ENCODE results near the gene IKZF2.
"Not testable (repeated sequence)": the region's sequence is repeated elsewhere in the genome, so short reads cannot be mapped to it uniquely, and the experiment has no call there.

The IKZF2 gene

DNA sequence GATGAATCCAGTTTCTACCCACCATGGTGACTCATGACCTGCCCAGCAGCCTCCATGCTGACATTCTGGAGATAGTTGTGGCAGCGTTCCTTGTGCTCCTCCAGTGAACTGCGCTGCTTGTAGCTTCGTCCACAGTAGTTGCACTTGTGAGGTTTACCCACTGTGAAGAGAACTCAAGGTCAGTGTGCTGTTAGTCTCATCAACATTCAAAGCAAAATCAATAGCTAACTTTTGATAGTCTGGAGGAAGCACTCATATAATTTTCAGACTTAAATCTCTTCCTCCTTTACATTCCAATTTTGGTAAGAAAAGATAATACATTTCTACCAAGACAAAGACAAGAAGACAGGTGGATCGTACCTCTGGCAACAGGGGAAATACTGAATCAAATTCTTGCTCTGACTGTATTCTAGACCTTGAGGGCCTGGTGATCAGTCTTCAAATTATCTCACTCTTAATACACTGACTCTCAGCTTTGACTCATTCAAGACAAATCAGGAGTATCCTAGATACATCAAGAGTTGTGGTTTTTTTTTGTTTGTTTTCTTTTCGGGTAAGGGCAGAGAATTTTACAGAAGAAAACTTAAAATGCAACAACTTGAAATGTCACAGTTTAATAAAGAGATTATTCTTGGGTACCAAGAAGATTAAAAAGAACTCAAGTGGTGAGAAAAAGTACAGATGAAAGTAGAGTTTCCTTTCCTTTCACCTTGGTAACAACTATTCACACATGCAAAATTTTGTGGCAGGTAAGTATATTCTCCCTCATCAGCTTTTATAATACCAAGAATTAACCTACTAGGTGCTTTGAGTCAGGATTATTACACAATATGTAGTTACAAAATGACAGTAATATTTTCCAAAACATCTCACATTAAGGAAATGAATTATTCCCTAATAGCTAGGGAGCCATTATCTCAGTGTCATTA, 129.2 kb downstream of the IKZF2 start:
- DNase-seq: no peak

DNA sequence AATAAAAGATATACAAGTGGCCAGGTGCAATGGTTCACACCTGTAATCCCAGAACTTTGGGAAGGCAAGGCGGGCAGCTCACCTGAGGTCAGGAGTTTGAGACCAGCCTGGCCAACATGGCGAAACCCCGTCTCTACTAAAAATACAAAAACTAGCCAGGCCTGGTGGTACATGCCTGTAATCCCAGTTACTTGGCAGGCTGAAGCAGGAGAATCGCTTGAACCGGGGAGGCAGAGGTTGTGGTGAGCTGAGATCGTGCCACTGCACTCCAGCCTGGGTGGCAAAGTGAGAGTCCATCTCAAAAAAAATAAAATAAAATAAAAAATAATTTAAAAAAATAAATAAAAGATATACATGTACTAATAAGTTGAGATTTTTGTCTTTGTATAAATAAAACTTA, 130.5 kb downstream of the IKZF2 start:
- DNase-seq: not testable (repeated sequence)

DNA sequence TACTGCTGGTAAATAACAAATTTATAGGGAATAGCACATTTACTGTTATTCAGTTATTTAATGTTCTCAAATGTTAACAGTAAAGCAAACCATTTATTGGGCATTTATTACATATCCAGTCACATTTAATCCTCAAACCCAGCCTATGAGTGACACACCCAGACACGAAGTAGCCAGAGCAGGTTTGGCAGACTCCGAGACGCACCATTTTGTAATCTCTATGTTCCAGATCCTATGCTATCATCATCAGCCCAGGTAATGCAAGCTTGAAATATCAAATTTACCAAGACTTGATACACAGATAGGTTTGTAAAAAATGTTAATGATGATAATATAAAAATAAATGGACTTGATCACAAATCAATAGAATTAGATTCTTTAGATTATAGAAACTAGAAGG, 131.1 kb downstream of the IKZF2 start:
- DNase-seq: no peak

DNA sequence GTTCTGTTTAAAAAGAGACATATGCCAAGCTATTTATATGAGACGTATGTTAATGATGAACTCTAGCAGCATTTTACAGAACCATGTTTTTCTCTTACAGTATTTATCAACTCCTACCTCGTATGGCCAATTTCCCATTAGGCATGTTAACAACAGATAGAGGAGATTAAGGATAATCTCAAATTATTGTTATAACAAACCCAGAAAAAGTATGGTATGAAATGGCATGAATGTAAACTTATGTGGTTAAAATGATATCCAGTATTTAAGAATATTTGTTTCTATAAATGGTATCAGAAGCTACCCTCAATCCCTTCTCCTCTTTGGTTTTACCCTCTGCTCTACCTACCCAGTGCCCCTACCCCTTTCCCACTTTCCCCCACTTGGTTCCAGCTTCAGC, 132.0 kb downstream of the IKZF2 start:
- DNase-seq: no peak

DNA sequence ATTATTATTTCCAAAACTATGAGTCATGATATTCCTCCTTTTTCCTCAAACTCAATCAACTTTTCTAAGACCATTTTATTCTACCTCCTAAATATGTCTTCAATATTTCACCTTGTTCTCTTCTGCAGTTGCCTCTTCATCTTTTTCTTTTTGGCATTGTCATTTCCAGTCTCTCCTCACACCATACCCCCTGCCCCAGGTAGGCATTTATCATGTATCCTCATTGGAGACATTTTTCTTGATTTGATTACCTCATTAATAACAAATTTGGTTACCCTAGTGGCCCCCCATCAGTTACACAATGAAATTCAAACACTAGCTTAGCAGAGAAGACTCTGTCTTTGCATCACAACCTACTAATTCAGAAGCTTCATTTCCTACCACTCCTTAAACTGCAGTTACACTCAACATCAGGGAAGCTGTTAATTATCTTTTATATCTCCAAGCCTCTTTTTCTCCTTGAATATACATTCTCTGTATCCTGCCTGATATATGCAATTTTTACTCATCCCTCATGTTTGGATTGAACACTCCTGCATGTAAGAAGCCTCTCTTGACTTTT, 133.0 kb downstream of the IKZF2 start:
- DNase-seq: no peak

DNA sequence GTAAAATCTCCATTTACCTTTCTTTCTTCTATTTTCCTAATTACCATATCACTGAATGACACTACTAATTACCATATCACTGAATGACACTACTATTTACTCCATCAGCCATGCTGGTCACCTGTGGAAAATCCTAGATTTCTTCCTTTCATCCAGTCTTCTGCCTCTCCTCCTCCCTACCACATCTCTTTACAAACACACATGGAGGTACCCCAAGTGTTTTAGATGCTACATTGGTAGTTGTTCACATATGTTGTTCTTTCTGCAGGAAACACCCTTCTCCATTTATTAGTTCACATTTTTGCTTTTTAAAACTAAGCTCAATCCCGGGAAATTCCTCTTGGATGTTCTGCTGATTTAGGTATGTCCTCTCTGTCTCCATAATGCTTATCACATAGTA, 134.0 kb downstream of the IKZF2 start:
- DNase-seq: no peak

DNA sequence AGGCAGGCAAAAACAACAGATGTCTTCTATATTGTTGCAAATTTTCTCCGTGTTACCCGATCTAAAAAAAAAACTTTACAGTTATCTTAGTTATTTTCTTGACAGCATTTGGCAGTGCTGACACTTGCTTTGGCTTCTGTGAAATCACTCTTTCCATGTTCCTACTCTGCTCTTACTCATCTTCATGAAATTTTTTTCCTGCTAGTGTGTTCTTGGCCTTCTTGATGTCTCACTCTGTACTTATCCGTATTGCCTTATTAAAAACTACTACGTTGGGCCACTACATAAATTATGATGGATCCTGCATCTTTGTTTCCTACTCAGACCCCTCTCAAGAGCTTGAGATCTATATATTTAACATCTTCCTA, 134.4 kb downstream of the IKZF2 start:
- DNase-seq: no peak

DNA sequence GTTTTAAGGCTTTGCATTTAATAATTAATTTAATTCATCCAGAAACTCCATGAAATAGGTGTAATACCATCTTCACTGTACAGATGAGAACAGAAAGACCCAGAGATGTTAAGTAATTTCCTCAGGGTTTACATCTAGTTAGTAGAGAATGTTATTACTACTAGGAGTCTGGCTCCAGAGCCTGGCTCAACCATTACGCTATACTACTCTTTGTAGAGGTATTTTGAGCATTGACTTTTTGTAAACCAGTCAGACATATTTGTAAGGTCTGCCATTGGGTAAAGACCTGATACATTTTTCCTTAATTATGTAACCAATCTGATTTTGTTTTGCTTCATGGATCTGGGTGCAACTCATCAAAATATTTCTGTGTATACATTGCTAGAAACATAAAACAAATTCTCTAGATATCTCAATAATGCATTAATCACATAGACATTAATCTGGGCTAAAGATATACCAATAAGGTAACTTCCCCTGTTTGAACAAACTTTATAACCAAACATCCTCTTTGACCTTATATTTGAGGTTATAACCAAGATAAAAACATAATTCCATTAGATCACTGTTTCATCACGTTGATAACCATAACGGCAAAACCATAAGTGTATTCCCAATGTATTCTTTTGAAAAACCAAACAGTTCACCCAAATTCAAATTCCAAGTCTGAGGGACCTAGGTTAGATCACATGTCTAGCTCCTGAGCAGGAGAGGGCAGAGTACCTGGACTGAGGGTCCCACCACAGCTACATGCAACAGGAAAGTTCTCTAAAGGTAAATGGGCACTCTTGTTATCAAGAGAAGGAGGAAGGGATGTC, 135.0 kb downstream of the IKZF2 start:
- DNase-seq: no peak

DNA sequence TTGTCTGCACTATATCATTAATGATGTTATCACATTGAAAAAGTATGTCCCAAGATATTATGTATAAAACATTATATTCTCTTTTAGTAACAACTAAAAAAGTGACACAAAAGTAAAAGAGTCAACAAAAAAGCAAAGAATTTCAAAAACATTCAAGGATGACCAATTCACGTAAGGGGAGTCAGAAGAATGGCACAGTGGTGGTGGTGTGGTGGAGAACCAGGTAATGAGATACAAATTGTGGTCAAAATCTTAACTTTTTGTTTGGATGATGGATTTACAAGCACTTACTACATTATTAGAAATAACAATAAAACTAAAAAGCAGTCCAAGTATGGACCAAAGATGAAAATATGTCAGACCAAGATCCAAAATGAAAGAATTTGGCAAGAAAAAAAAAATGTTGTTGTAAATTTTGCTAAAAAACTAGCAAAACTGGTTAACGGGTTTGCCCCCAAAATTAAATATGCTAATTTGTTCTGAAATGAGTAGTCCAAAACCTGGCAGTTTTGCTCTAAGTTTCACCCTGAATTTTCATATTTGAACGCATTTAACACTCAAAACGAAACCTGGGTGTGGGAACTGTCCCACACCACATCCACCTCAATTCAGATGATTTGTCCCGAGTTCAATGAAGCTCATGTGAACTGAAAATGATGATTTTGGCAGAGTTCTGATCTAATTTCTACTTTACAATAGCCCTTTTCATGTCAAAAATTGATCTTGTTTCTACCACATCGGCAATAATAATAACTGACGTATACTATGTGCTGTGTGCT, 135.8 kb downstream of the IKZF2 start:
- DNase-seq: no peak

DNA sequence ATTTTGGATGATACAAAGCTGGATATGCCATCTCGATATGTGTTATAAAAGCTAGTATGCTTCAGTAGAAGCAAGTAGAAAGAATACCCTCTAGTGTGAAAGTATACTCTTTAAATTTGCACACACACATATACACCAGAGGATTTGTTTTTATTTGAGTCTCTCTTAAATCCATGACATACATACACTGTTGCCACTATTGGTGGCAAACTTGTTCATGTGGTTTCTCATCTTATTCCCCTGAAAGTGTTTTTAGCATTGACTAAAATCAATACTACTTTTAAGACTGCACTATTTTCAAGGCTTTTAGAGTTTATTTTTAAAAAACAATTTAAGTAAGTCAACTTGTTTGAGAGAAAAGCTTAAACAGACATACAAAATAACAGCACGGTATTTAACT, 137.4 kb downstream of the IKZF2 start:
- no peak for DNase-seq

DNA sequence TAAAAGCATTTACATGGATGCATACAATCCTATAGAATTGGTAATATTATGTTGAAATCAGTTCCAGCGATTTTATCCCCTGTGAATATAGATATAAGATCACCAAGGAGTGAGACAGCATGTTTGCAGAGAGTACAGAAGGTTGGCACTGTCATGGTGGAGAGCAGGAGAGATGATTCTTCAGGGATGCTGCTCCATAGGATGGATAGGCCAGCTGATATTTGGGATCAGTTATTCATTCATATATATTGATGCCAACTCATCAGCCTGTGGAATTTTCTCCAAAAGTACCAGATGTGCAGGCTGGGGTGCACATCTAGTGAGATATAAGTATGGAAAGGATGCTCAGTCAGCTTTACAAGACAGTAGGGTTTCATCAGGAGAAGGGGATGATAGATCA, 139.9 kb downstream of the IKZF2 start:
- DNase-seq: no peak

DNA sequence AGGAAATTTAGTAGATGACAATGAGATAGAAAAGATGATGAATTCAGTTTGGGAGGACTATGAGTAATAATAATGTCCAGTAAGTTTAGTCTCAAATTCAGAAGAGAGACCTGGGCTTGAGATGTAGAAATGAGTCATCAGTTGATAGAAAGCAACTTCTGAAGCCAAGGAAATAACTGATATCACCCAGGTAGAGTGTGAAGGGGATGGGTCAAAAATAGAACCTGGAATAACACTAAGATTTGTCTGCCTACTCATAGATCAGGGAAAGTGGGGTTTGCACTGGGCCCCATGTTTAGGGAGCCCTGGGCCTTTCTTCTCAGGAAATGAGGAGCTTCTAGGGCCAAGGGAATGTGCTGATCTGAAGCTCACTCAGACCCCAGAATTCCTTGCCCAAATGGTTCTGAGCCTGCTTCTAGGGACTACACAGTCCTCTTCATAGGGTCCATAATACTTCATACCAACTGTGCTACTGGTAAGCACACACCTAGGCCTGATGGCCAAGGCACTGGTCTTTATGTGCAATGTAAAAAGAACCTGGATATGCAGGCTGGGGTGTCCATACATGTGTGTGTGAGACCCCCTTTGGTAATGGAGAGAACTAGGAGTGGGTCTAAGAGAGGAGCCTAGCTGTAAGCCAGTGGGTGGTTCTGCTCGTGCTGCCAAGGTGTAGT, 141.2 kb downstream of the IKZF2 start:
- no peak for DNase-seq

DNA sequence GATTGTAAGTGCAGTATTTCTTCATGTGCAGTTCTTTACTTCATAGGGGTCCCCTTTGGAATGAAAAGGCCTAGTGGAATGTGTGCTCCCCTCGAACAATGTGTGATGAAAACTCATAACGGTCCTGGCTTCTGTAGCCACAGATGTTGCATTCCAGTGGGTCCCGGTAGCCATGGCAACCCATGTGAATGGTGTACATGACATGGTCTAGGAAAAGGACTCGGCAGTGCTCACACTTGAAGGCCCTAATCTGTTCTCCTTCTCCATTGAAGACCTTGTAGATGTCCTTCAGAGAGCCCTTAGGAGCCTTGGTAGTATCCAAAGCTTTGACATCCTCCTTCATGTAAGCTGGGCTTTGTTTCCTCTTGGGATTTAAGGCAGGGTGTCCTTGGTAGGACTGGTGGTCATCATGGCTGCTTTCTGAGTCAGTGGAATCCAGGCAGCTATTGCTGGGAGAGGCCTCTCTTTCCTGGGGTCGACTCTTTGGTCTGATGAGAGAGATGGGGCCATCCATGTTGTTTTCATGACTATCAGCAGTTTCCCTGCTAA, 144.0 kb downstream of the IKZF2 start:
- no peak for DNase-seq

DNA sequence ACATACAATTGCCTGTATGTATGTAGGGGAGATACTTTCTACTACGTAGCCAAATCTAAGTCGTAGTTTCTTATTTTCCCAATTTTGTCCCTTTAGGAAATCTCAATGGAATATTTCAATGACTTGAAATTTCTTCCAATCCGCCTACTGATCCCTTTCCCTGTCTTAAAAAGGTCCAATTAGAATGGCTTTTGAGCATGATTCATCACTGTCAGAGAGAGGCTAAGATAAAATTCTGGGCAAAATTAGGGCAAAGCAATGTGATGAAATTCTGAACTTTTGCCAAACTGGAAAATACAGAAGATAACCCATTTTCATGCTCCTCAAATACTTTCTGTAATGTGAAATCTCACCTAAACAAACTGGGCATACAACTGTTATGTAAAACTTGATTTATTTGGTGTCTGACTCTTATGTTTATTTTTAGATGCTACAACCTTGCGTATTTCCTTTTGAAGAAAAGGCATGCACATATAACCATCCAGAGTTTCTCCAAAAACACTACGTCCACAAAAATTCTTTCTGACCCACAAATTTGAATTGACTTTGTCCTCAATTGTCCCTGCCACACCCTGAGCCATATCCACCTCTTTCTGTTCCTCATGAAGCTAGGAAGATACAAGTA, 147.1 kb downstream of the IKZF2 start:
- no peak for DNase-seq

DNA sequence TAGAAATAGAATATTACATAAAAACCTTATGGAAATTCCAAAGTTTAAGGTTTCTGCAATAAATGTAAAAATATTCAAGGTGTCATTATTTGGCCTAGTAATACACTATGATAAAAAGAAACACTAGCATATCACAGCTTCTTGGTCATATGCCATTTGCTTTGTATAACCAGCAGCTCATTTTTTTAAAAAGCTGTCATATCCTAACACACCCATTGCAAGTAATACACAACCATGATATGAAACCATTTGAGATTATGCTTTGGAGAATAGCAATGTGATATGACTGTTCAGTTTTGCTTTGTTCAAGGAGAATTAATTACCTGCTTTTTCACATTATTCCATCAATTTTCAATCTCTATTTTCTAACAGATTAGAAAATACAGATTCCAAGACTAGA, 149.0 kb downstream of the IKZF2 start:
- no peak for DNase-seq

DNA sequence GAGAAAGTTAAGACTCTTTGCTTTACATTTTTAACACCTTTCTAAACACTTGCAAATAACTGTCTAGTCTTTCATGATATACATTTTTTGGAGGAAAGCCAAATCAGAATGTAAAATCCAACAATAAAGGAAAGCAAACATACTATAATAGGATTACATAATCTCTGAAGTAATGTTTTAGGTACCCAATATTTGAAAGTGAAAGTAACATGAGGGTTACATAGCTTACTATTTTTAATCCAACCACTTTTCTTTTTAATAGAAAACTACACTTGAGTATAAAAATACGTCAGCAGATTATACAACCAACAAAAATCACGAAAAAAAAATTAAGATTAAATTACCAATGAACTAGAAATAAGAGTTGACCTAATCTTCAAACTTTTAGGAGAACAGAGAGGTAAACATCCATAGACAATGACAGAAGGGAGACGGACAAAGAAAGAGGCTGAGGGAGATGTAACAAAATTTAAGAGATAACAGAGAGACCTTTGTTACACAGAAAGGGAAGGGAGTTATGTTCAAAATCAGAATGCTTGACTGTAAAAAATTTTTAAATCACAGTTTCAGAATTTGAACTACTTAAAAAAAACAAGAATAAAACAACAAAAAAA, 150.0 kb downstream of the IKZF2 start:
- DNase-seq: no peak

DNA sequence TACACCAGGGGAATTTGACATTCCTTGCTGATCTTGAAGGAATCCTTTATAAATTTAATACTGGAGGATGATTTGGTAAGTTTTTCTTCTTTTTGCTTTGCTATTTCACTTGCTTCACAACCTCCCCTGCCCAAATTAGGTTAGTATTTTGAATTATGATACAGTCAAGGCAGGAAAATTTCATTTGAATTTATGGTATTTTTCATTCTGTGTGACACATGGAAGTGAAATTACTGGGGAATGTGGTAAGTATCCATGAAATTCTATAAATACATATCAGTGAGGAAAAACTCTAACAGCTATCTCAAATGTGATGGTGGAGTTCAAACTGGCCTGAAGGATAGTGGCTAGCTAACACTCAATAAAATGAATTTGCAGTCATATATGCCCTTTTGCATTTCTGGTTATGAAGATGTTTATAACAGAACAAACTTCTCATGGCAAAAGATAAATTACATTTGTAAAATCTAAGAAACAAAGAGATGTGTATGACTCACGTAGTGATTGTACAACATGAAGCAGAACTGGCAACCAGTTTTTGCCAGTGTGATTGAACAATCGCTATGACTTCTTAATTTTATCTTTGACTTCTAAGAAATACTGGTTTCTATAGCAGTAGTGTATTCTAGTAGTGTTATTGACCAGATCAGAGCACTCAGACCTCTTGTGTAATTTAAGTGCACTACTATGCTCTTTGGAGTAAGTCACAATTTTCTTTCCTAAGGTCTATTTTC, 152.6 kb downstream of the IKZF2 start:
- no peak for DNase-seq

DNA sequence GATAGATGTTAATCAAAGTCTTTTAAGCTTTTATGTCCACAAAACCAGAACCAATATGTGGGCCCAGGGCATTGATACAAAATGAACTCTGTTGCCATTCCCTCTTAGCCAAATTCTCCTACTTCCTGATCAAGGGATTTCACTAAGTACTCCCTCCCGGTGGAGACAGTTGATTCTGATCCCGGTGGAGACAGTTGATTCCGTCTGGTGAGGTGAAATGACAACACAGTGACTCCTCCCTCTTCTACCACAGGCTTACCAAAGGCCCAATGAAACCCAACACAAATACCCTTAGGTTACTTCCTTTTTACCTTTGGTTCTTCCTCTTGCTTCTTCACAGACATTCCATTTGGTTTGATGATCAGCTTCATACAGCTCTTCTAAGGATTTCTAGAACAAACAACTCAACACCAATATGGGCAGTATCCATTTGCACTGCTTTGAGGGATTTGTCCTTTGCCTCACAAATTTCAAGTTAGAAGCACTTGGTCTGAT, 153.8 kb downstream of the IKZF2 start:
- no peak for DNase-seq

DNA sequence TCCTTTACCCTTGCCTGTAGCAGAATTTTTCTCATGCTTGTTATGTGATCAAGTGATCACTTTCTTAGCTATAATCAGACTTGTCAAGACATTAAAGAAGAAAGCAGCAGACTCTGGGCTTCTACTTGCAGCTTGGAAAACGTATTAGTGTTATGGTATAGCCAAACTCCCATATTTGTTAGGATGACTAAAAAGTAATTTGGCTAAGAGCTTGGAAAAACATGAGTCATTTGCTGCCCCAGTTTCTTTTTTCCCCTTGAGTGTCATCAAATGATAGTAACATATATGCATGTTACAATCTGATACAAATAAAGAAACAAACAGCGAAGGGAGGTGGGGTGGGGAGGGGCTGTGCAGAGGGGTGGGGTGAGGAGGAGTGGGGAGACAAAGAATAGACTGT, 155.5 kb downstream of the IKZF2 start:
- DNase-seq: no peak

DNA sequence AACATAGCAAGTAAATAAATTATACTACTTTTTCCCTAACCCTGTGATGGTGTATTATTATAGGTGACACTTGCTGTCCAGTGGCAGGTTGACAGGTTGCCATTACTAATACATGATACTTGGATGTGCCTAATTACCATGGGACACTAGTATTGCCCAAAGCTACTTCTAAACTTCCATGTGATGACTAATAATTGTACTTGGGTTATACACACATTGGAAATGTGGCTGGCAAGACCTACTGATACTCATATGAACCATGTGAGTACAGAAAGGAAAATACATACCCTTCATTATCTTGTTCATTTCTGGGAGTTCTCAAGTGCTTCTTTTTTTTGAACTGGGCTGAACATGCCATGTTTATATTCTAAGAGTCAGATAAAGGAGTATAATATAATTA, 156.4 kb downstream of the IKZF2 start:
- no peak for DNase-seq
